Epithelial cell of proximal tubule (primary cell): Measurements from ENCODE around the gene NIPBL. TPM values are rescaled to one million over a fixed set of nuclear protein-coding genes. Genes with fewer than 3 reads are reported as not detected.
"Not testable (repeated sequence)": the region's sequence is repeated elsewhere in the genome, so short reads cannot be mapped to it uniquely, and the experiment has no call there.

ENCODE experiments used
- DNase-seq: peaks from one replicate; pipeline ENCODE4 v3.0.0-alpha.2; 2011; ENCODE audit warnings: low read depth
- H3K4me3 ChIP-seq: 2 replicates; pipeline ENCODE4 v1.5.1; 2011; ENCODE audit warnings: low read depth, mild to moderate bottlenecking, low read length
- CTCF ChIP-seq: conservative IDR thresholded peaks from 2 replicates; pipeline ENCODE4 v1.5.1; 2012; ENCODE audit warnings: low read depth, mild to moderate bottlenecking, low read length
- total RNA-seq: library from RNA; depleted of rRNA; stranded (reverse); fragments of >200 nt; gene quantifications from 2 replicates; pipeline ENCODE4 v1.2.3, GENCODE V29; 2015

NIPBL gene
- total RNA-seq, 1 donor from 2014 or later = 6.9 TPM

- DNase-seq = no peak
- TF ChIP-seq CTCF = no peak
- no peak overlapping the region for H3K4me3 ChIP-seq
Observed at GRCh38 chr5:37005252-37005651, 128.7 kb downstream of the NIPBL start.

- no peak overlapping the region for H3K4me3 ChIP-seq
- no peak for DNase-seq
- TF ChIP-seq CTCF = peak; percentile 60
Observed at GRCh38 chr5:37005946-37006540, 129.5 kb downstream of the NIPBL start.

GRCh38 chr5:37013181-37013580 lies 136.6 kb downstream of the NIPBL start:
- not testable (repeated sequence) for H3K4me3 ChIP-seq

GRCh38 chr5:37014321-37014720 lies 137.8 kb downstream of the NIPBL start:
- H3K4me3 ChIP-seq = no peak overlapping the region
- no peak for TF ChIP-seq CTCF
- no peak for DNase-seq

More at GRCh38 chr5:37013181-37013580, 136.6 kb downstream of the NIPBL start:
- DNase-seq = not testable (repeated sequence)

GRCh38 chr5:37015795-37016666 lies 139.5 kb downstream of the NIPBL start:
- no peak for TF ChIP-seq CTCF
- no peak overlapping the region for H3K4me3 ChIP-seq
- DNase-seq = no peak

- no peak for DNase-seq
- no peak overlapping the region for H3K4me3 ChIP-seq
- TF ChIP-seq CTCF = no peak
Observed at GRCh38 chr5:37028910-37029309, 152.3 kb downstream of the NIPBL start.

GRCh38 chr5:37029436-37029835 lies 152.9 kb downstream of the NIPBL start:
- TF ChIP-seq CTCF = no peak
- no peak for DNase-seq
- H3K4me3 ChIP-seq = no peak overlapping the region
